Stimulated activated naive CD4-positive, alpha-beta T cell treated with Interleukin-2 at 50 U/mL for 16 hours (primary cell): ENCODE measurements around the gene AJAP1.

Experiments used
- DNase-seq: peaks from one replicate; lab custom pipeline; 2025; lab: John Stamatoyannopoulos, UW

AJAP1 gene

GRCh38 chr1:4837031-4837600 is 182.7 kb downstream of the AJAP1 start:
- DNase-seq = no peak

GRCh38 chr1:4837752-4838151 is 183.3 kb downstream of the AJAP1 start:
- no peak for DNase-seq

GRCh38 chr1:4838231-4838630 is 183.8 kb downstream of the AJAP1 start:
- no peak for DNase-seq
